ENCODE data around the gene CREBL2.

DNA sequence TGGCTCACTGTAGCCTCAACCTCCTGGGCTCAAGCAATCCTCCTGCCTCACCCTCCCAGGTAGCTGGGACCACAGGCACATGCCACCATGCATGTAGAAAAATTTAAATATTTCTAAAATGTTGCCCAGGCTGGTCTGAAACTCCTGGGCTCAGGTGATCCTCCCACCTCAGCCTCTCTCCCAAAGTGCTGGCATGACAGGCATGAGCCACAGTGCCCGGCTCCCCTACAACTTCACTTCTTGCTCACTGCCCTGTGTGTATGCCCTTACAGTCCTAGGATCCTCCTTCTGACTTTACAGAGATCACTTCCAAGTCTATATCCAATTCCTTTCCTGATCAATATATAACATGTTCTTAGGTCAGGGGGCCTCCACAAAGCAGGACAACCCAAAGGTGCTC lies 23.8 kb upstream of the CREBL2 start:
- TF ChIP-seq, protein P1, sequence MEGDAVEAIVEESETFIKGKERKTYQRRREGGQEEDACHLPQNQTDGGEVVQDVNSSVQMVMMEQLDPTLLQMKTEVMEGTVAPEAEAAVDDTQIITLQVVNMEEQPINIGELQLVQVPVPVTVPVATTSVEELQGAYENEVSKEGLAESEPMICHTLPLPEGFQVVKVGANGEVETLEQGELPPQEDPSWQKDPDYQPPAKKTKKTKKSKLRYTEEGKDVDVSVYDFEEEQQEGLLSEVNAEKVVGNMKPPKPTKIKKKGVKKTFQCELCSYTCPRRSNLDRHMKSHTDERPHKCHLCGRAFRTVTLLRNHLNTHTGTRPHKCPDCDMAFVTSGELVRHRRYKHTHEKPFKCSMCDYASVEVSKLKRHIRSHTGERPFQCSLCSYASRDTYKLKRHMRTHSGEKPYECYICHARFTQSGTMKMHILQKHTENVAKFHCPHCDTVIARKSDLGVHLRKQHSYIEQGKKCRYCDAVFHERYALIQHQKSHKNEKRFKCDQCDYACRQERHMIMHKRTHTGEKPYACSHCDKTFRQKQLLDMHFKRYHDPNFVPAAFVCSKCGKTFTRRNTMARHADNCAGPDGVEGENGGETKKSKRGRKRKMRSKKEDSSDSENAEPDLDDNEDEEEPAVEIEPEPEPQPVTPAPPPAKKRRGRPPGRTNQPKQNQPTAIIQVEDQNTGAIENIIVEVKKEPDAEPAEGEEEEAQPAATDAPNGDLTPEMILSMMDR (conservative IDR thresholded peaks at IDR 0.05 in 1 of 2, IDR thresholded peaks at IDR 0.05 in 1 of 2; ENCODE audit: extremely low read depth in 1 of 2, insufficient read depth in 1 of 2, low read depth in 1 of 2, low read length in 2 of 2): no peak
- TF ChIP-seq EZH2 (IDR thresholded peaks at IDR 0.05; ENCODE audit: borderline replicate concordance, low read length): no peak
